Colonic mucosa (tissue), 4 donors: ENCODE data around the gene BAG2. TPM values are rescaled to one million over a fixed set of nuclear protein-coding genes. Genes with fewer than 3 reads are reported as not detected.

Experiments
- DNase-seq: peaks from one replicate; pipeline ENCODE4 v3.0.0-alpha.2; 2020
- H3K27ac ChIP-seq: fragments of 200-600 bp; one replicate; pipeline ENCODE4 v1.8.0; 2021
- H3K27me3 ChIP-seq: fragments of 200-600 bp; one replicate; pipeline ENCODE4 v1.8.0; 2021
- H3K36me3 ChIP-seq: fragments of 200-600 bp; one replicate; pipeline ENCODE4 v1.8.0; 2021
- H3K4me1 ChIP-seq: fragments of 200-600 bp; one replicate; pipeline ENCODE4 v1.8.0; 2021; ENCODE audit warnings: mild to moderate bottlenecking
- H3K4me3 ChIP-seq: fragments of 200-600 bp; one replicate; pipeline ENCODE4 v1.8.0; 2021
- H3K9ac ChIP-seq, 2 donors: one replicate each; pipeline ENCODE4 v1.7.0; 2013; ENCODE audit warnings: control low read depth in 2 of 2, low read depth in 2 of 2, low read length in 2 of 2
- H3K9me3 ChIP-seq: fragments of 200-600 bp; one replicate; pipeline ENCODE4 v1.8.0; 2021
- CTCF ChIP-seq: fragments of 200-600 bp; IDR thresholded peaks from one replicate; pipeline ENCODE4 v1.8.0; 2022; ENCODE audit warnings: antibody characterized with exemption, mild to moderate bottlenecking
- intact Hi-C: fragments of 100-400 bp; cut with DNase I; formaldehyde crosslinking; loops from one replicate; pipeline ENCODE4 v1.14.1; 2022
- total RNA-seq, 2 donors: library from RNA; stranded (reverse); fragmentation: NEBNext Ultra II Directional in 1 of 2; extraction: Animal tissue kit (Norgen Biotek cat#: 25700) in 1 of 2; gene quantifications; one replicate each; pipeline ENCODE4 v1.2.1, GENCODE V29; 2021
- donor health status: healthy.
- donor health status: DM: no; HTN: no; CAD: no.
- donor health status: DM: no; HTN: no; CAD: no.

BAG2 gene
- total RNA-seq, 2 donors from 2014 or later: 1.8 to 6.3 TPM

GRCh38 chr6:57221191-57221935, 49.2 kb downstream of the BAG2 start:
- peak; percentile 40 for TF ChIP-seq CTCF
- no peaks in the 10 kb centered on the region for H3K27me3 ChIP-seq
- H3K36me3 ChIP-seq: no peaks in the 10 kb centered on the region
- intact Hi-C loops: loop anchor here (5.0 kb wide), 1 partner anchor 569 kb away; no protein-coding TSS in a partner anchor
- peak overlapping the region; percentile 99 for H3K4me3 ChIP-seq
- peak; percentile 80 for DNase-seq
- peak overlapping the region; percentile 90 for H3K27ac ChIP-seq
- H3K9ac ChIP-seq: peak overlapping the region; percentile 80 to 83
- peaks cover 5% of the 10 kb centered on the region for H3K4me1 ChIP-seq
- H3K9me3 ChIP-seq: no peaks in the 10 kb centered on the region

GRCh38 chr6:57221936-57222742, 50.0 kb downstream of the BAG2 start, which contains the start of gene RAB23:
RAB23 (minus strand) TSS chr6:57222307; CDS start chr6:57210380, 11,927 bp downstream.
- DNase-seq: peak; percentile 82
- H3K9ac ChIP-seq: peak within 1 kb of the TSS; percentile 80 to 83
- intact Hi-C loops: loop anchor here (5.0 kb wide), 1 partner anchor 570 kb away; no protein-coding TSS in a partner anchor
- no peaks in the 10 kb centered on the region for H3K36me3 ChIP-seq
- H3K9me3 ChIP-seq: no peaks in the 10 kb centered on the region
- peak; percentile 14 for TF ChIP-seq CTCF
- peak within 1 kb of the TSS; percentile 90 for H3K27ac ChIP-seq
- H3K4me1 ChIP-seq: peaks cover 1% of the 10 kb centered on the region
- peak within 1 kb of the TSS; percentile 99 for H3K4me3 ChIP-seq
- no peaks in the 10 kb centered on the region for H3K27me3 ChIP-seq

- intact Hi-C loops: loop anchor here (5.0 kb wide), 1 partner anchor 570 kb away; no protein-coding TSS in a partner anchor
- DNase-seq: peak; percentile 35
- TF ChIP-seq CTCF: no peak
- Histone ChIP-seq H3K9ac (peak overlapping the region; percentile 80 to 83), H3K27me3 (no peaks in the 10 kb centered on the region), H3K27ac (peak overlapping the region; percentile 90), H3K4me1 (no peaks in the 10 kb centered on the region), H3K36me3 (no peaks in the 10 kb centered on the region), H3K4me3 (peak overlapping the region; percentile 99), H3K9me3 (no peaks in the 10 kb centered on the region)
Observed at GRCh38 chr6:57222743-57223077, 50.6 kb downstream of the BAG2 start.

- intact Hi-C loops: loop anchor here (5.0 kb wide), 1 partner anchor 573 kb away; no protein-coding TSS in a partner anchor
- Histone ChIP-seq H3K9ac (no peak overlapping the region), H3K9me3 (no peaks in the 10 kb centered on the region), H3K4me3 (no peak overlapping the region), H3K36me3 (no peaks in the 10 kb centered on the region), H3K4me1 (no peaks in the 10 kb centered on the region), H3K27ac (no peak overlapping the region), H3K27me3 (no peaks in the 10 kb centered on the region)
- no peak for DNase-seq
- TF ChIP-seq CTCF: no peak
Observed at GRCh38 chr6:57224769-57225515, 52.8 kb downstream of the BAG2 start.

GRCh38 chr6:57226221-57226620, 54.1 kb downstream of the BAG2 start:
- Histone ChIP-seq H3K27ac (no peak overlapping the region), H3K9ac (no peak overlapping the region), H3K4me3 (no peak overlapping the region), H3K36me3 (no peaks in the 10 kb centered on the region), H3K4me1 (no peaks in the 10 kb centered on the region), H3K27me3 (no peaks in the 10 kb centered on the region), H3K9me3 (no peaks in the 10 kb centered on the region)
- DNase-seq: no peak
- intact Hi-C loops: no loop called here
- TF ChIP-seq CTCF: no peak
